H7 (cell line): Measurements from ENCODE around the gene TAF3. TPM values are rescaled to one million over a fixed set of nuclear protein-coding genes. Genes with fewer than 3 reads are reported as not detected.
A peak's percentile ranks its signal among the peaks of the same experiment; 100 is the strongest.
"Not testable (repeated sequence)": the region's sequence is repeated elsewhere in the genome, so short reads cannot be mapped to it uniquely, and the experiment has no call there.

Experiments
- DNase-seq: peaks from one replicate; pipeline ENCODE4 v3.0.0; 2012
- H3K27me3 ChIP-seq: 2 replicates; pipeline ENCODE4 v1.6.0; 2011; ENCODE audit warnings: mild to moderate bottlenecking, low read length; ENCODE audit not compliant: control insufficient read depth, insufficient read depth
- H3K36me3 ChIP-seq: replicated peaks from 2 replicates; pipeline ENCODE4 v1.5.1; 2011; ENCODE audit warnings: low read length; ENCODE audit not compliant: control insufficient read depth, insufficient read depth
- H3K4me3 ChIP-seq: 2 replicates; pipeline ENCODE4 v1.5.1; 2011; ENCODE audit warnings: low read depth, mild to moderate bottlenecking, control low read depth, low read length, moderate library complexity; ENCODE audit not compliant: insufficient read depth
- total RNA-seq: library from RNA; depleted of rRNA; stranded (reverse); fragments of >200 nt; shearing (Covaris generic); gene quantifications from 2 replicates; pipeline ENCODE4 v1.2.3, GENCODE V29; 2014

The TAF3 gene
- total RNA-seq, 1 experiment from 2014 or later: 1.5 TPM

GRCh38 chr10:7797582-7797981 is 20.7 kb upstream of the TAF3 start:
- Histone ChIP-seq H3K36me3 (peaks cover 19% of the 10 kb centered on the region), H3K4me3 (no peak overlapping the region), H3K27me3 (no peaks in the 10 kb centered on the region)
- no peak for DNase-seq

- no peak for DNase-seq
- Histone ChIP-seq H3K4me3 (no peak overlapping the region), H3K36me3 (peaks cover 25% of the 10 kb centered on the region), H3K27me3 (no peaks in the 10 kb centered on the region)
Observed at GRCh38 chr10:7802606-7803005, 15.7 kb upstream of the TAF3 start.

GRCh38 chr10:7804216-7804615 is 14.1 kb upstream of the TAF3 start:
- Histone ChIP-seq H3K27me3 (no peaks in the 10 kb centered on the region), H3K4me3 (no peak overlapping the region), H3K36me3 (peaks cover 27% of the 10 kb centered on the region)
- DNase-seq: no peak

- no peaks in the 10 kb centered on the region for H3K27me3 ChIP-seq
- H3K4me3 ChIP-seq: no peak overlapping the region
- H3K36me3 ChIP-seq: peaks cover 24% of the 10 kb centered on the region
- no peak for DNase-seq
Observed at GRCh38 chr10:7804741-7805140, 13.6 kb upstream of the TAF3 start.

- no peak for DNase-seq
- no peak overlapping the region for H3K4me3 ChIP-seq
- no peaks in the 10 kb centered on the region for H3K27me3 ChIP-seq
- peaks cover 14% of the 10 kb centered on the region for H3K36me3 ChIP-seq
Observed at GRCh38 chr10:7808686-7809267, 9.5 kb upstream of the TAF3 start.

- peaks cover 2% of the 10 kb centered on the region for H3K36me3 ChIP-seq
- DNase-seq: no peak
- H3K4me3 ChIP-seq: no peak overlapping the region
- no peaks in the 10 kb centered on the region; the same call in 1 of the 2 replicates for H3K27me3 ChIP-seq
Observed at GRCh38 chr10:7810443-7810842, 7.9 kb upstream of the TAF3 start.

GRCh38 chr10:7811000-7811399 is 7.3 kb upstream of the TAF3 start:
- Histone ChIP-seq H3K4me3 (no peak overlapping the region), H3K27me3 (no peaks in the 10 kb centered on the region; the same call in 1 of the 2 replicates), H3K36me3 (peaks cover 2% of the 10 kb centered on the region; the same call in 1 of the 2 replicates)
- DNase-seq: no peak

GRCh38 chr10:7811743-7812142 is 6.6 kb upstream of the TAF3 start:
- not testable (repeated sequence) for H3K36me3 ChIP-seq, DNase-seq, H3K27me3 ChIP-seq

GRCh38 chr10:7813481-7813880 is 4.8 kb upstream of the TAF3 start:
- no peaks in the 10 kb centered on the region; the same call in 1 of the 2 replicates for H3K36me3 ChIP-seq
- no peak for DNase-seq
- H3K27me3 ChIP-seq: peaks cover 3% of the 10 kb centered on the region; the same call in 1 of the 2 replicates
- H3K4me3 ChIP-seq: no peak overlapping the region

More at GRCh38 chr10:7811743-7812142, 6.6 kb upstream of the TAF3 start:
- not testable (repeated sequence) for H3K4me3 ChIP-seq

GRCh38 chr10:7817576-7817975 is 729 bp upstream of the TAF3 start:
- Histone ChIP-seq H3K4me3 (peak overlapping the region; percentile 92), H3K36me3 (no peaks in the 10 kb centered on the region; the same call in 1 of the 2 replicates), H3K27me3 (peaks cover 3% of the 10 kb centered on the region; the same call in 1 of the 2 replicates)
- peak; percentile 48 for DNase-seq

- DNase-seq: no peak
- Histone ChIP-seq H3K27me3 (peaks cover 3% of the 10 kb centered on the region; the same call in 1 of the 2 replicates), H3K36me3 (no peaks in the 10 kb centered on the region; the same call in 1 of the 2 replicates)
Observed at GRCh38 chr10:7817984-7818294, 366 bp upstream of the TAF3 start.

GRCh38 chr10:7819121-7819460 is 786 bp downstream of the TAF3 start:
- H3K4me3 ChIP-seq: peak overlapping the region; percentile 92
- H3K27me3 ChIP-seq: peaks cover 3% of the 10 kb centered on the region; the same call in 1 of the 2 replicates
- H3K36me3 ChIP-seq: no peaks in the 10 kb centered on the region; the same call in 1 of the 2 replicates
- peak; percentile 49 for DNase-seq

More at GRCh38 chr10:7817984-7818294, 366 bp upstream of the TAF3 start:
- peak overlapping the region; percentile 92 for H3K4me3 ChIP-seq

GRCh38 chr10:7824251-7824650 is 5.9 kb downstream of the TAF3 start:
- DNase-seq: no peak
- H3K27me3 ChIP-seq: no peaks in the 10 kb centered on the region
- H3K4me3 ChIP-seq: no peak overlapping the region
- no peaks in the 10 kb centered on the region; the same call in 1 of the 2 replicates for H3K36me3 ChIP-seq

GRCh38 chr10:7826971-7827370 is 8.7 kb downstream of the TAF3 start:
- Histone ChIP-seq H3K27me3 (no peaks in the 10 kb centered on the region), H3K4me3 (no peak overlapping the region), H3K36me3 (no peaks in the 10 kb centered on the region; the same call in 1 of the 2 replicates)
- peak; percentile 22 for DNase-seq

GRCh38 chr10:7829289-7829834 is 11.1 kb downstream of the TAF3 start:
- no peaks in the 10 kb centered on the region; the same call in 1 of the 2 replicates for H3K36me3 ChIP-seq
- no peak overlapping the region for H3K4me3 ChIP-seq
- H3K27me3 ChIP-seq: no peaks in the 10 kb centered on the region
- DNase-seq: no peak
